HG03064 (cell line): ENCODE results near the gene NUDC.

Source experiments
- ATAC-seq: cut with Tn5 transposase; IDR thresholded peaks from one replicate; pipeline ENCODE4 v1.9.1; 2021; ENCODE audit warnings: low read depth; ENCODE audit not compliant: unreplicated experiment

Gene NUDC

DNA sequence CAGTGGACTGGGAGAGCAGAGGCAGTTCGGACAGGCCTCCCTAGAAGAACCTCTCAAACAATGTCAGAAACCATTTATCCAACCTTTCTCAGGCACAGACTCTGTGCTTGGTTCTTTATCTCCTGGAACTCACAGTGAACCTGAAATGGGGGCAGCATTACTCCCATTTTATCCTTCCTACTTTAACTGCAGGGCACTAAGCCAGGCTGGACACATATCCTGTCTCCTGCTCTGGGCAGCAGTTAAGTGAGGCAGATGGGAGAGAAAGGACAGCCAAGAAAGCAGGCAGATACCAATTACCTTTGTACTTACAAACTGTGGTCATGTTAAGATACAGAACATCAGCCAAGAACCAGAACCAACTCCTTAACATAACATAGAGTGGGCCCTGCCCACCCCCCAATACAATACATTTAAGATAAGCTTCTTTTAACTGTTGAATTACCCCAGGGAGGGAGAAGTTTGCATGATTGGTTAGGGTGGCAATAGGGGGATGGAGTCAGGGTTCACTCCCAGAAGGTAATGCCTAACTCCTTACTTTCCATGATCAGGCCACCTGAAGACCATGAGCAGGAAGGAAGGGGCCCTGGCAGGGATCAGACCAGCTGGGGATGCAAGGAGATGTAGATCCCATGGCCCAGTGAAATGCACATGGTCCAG lies 27.9 kb downstream of the NUDC start:
- no peak for ATAC-seq

DNA sequence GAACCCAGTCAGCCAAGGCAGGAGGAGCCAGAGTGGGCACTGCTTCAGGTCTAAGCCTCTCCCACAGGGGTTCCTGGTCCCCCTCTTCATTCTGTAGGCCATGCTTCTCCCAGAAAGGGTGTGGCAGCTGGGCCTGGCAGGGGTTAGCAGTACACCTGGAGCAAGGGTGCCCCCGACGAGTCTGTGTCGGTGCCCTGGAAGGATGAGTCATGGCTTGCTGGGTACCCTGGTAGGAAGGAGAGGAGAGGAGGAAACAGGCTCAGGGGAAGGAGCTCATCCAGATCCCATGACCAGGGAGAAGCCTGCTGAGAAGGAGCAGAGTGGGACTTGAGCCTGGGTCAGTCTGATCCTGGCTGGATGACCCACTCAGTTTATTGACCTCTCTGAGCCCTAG lies 28.4 kb downstream of the NUDC start:
- ATAC-seq, result no peak

DNA sequence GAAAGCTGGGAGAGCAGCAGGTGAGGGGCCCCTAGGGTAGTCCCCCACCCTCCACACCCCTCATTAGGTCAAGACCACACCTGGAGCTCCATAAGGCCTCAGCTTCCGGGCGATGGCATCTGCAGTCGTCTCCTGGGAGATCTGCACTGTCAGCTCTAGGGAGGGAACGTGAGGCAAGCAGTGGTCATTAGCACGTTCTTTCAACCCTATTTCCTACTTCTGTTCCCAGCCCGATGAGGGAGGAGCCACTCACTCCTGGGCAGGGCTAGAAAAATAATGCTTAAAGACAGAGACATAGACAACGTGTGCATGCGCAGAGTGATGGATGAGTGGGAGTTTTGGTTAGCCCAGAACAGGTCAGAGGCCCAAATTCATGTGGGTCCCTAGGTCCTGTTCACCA lies 29.1 kb downstream of the NUDC start:
- ATAC-seq, result no peak

- ATAC-seq, result no peak
Observed at GRCh38 chr1:26951216-26951615, 29.7 kb downstream of the NUDC start.

GRCh38 chr1:26951821-26952497 lies 30.4 kb downstream of the NUDC start:
- ATAC-seq, result no peak

- ATAC-seq, result no peak
Observed at GRCh38 chr1:26953374-26953773, 31.8 kb downstream of the NUDC start.

DNA sequence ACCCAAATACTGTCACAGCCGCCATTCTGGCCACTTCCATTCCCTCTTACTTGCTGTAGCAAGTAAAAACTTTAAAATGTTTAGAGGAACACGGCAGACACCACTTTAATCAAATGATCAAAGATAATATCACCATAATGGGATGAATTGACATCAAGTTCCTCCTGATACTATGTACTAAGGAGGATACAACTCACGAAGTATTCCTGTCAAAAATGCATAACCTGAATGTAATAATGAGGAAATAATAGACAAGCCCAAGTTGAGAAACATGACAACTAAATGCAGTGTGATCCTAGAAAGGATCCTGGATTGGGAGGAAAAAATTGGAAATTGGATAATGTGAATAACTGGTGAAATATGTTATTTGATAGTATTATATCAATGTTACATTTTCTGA lies 34.8 kb downstream of the NUDC start:
- ATAC-seq, result no peak

DNA sequence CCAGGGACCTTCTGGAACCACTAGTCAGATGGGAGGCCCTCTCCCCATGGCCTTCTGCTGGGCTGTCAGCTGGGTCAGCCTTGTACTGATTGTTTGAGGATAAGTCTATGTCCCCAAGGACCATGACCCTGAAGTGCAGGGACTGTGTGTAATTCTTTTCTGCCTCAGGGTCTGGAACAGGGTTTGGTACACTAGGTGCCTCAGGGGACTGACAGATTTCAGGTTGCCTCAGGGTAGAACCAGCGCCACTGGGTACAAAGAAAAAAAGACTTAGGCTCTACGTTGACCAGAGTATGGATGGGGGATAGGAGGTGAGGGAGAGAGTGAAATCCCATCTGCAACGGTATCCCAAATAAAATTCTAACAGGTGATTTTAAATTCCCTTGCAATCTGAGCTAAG lies 35.8 kb downstream of the NUDC start:
- ATAC-seq, result no peak

- no peak for ATAC-seq
Observed at GRCh38 chr1:26959270-26959669, 37.7 kb downstream of the NUDC start.

DNA sequence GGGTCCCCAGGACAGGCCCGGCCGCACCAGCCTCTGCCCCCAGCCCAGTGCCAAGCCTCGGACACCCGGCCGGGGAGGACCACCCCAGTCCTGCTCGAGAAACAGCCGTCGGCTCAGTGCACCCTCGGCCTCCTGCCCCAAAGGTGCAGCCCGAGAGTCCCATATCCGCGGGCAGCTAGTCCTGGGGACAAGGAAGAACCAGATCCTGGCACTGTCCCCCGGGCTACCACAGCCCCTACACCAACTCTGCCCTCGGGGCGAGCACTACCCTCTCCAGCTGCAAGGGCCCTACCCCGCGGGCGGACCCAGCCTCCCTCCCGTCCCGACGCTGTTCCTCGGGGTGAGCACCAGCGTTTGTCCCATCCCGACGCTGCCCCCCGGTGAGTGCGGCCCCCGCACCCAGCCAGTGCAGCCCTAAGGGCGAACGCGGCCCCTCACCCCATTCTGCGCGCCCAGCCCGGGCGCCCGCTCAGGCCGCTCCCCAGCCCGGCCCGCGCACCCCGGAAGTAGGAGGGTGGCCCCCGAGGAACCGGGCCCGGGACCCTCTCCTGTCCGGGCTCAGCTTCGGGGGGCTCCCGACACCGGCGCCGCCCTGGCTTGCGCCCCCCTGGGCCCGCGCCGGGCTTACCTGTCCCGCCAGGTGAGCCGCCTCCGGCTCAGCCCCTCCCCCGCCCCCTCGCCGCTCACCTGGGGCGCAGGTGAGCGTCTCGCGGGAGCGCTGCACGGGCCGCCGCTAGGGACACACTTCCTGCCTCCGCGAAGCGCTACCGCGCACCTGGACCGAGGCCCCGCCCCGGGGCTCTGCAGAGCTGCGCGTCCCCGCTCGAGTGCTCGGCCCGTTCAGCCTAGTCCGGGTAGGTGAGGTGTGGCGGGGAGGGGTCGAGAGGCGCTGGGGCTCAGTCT lies 38.4 kb downstream of the NUDC start, which contains the start of gene KDF1:
KDF1 (minus strand) TSS at position 747 of the 903 bp plus-strand sequence. CDS start 8,088 bp downstream, outside the sequence.
- no peak for ATAC-seq

GRCh38 chr1:26960625-26960966 lies 39.1 kb downstream of the NUDC start:
- no peak for ATAC-seq

DNA sequence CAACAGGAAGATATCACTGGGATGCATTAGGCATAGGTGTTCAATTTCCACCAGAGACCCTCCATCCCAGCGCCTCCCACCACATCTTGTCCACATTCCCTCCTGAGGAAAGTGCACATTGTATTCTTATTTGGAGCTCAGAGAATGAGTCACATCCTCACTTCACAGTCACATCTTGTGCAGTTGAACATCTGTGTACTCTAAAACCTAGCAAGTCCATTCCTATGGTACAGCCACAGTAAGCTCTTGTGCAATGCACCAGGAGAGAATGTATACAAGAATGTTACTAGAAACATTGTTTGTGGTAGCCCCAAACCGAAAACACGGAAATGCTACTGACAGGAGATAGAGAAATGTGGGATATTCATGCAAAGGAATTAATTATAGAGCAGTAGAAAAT lies 40.3 kb downstream of the NUDC start:
- no peak for ATAC-seq

- ATAC-seq, result no peak
Observed at GRCh38 chr1:26965213-26965612, 43.7 kb downstream of the NUDC start.

DNA sequence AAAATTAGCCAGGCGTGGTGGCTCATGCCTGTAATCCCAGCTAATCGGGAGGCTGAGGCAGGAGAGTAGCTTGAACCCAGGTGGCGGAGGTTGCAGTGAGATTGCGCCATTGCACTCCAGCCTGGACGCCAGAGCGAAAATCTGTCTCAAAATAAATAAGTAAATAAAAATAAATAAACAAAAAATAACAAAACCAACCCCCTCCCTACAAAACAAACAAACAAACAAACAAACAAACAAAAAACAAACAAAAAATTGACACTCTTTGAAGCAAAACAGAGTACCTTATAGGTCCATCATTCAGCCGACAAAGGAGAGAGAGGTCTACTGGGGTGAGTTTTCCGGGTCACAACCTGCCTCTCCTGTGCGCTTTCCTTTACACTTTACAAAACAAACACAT lies 44.1 kb downstream of the NUDC start:
- ATAC-seq, result no peak

GRCh38 chr1:26970810-26971209 lies 49.3 kb downstream of the NUDC start:
- no peak for ATAC-seq

DNA sequence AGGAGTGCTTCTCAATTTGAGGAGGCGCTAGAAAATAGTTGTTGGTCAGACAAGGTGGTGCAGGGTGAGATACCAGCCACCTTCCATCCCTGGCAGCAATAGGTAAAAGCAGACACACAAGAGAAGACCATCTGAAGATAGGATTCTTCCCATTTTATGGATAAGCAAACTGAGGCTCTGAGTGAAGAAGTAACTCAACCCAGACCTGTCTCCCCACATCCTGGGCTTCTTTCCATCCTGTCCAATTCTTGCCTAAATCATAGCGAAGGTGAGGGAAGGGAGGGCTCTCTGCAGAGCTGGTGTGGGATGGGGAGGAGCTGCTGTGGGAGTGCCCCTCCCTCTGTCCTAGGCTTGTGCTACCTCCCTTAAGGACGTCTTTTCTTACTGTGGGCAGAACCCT lies 50.0 kb downstream of the NUDC start:
- ATAC-seq, result no peak

- ATAC-seq, result no peak
Observed at GRCh38 chr1:26972390-26972789, 50.8 kb downstream of the NUDC start.

GRCh38 chr1:26972821-26973220 lies 51.3 kb downstream of the NUDC start:
- ATAC-seq, result no peak

- ATAC-seq, result no peak
Observed at GRCh38 chr1:26976621-26977510, 55.3 kb downstream of the NUDC start.

DNA sequence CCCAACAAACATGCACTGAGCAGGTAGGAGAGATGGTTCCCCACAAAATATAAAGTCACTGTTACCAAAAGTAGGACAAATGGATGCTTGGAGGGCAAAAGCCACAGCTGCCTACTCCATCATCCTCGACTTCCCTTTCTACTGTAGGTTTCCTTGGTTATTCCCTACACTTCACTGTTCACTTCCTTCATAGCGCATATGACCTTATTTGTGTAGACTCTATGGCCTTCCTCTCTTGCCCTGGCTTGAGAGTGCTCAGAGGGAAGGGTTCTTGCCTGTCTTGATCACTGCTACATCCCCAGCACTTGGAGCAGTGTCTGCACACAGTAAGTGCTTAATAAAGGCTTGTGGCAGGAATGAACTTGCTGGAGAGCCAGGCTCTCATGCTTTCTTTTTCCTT lies 57.4 kb downstream of the NUDC start:
- ATAC-seq, result no peak
